Measurements from ENCODE around the gene GTSE1.

GTSE1 gene

GRCh38 chr22:46329616-46330015 is 32.9 kb downstream of the GTSE1 start:
- no peak for DNase-seq

GRCh38 chr22:46330426-46330825 is 33.8 kb downstream of the GTSE1 start:
- no peak for DNase-seq

- DNase-seq = no peak
Measured at GRCh38 chr22:46331496-46331895, 34.8 kb downstream of the GTSE1 start.

GRCh38 chr22:46335201-46336118 is 38.8 kb downstream of the GTSE1 start, which contains the start of gene TRMU:
TSS of gene TRMU (plus strand) at chr22:46335714. CDS start at chr22:46335765, 51 bp downstream.
- DNase-seq = peak; percentile 78 to 82

GRCh38 chr22:46336119-46337078 is 39.7 kb downstream of the GTSE1 start:
- peak; percentile 15 to 31 for DNase-seq

- no peak for DNase-seq
Measured at GRCh38 chr22:46337870-46338269, 41.2 kb downstream of the GTSE1 start.

GRCh38 chr22:46338636-46339035 is 42.0 kb downstream of the GTSE1 start:
- DNase-seq = no peak

GRCh38 chr22:46339956-46340355 is 43.3 kb downstream of the GTSE1 start:
- no peak for DNase-seq

GRCh38 chr22:46340676-46341075 is 44.0 kb downstream of the GTSE1 start:
- DNase-seq = no peak

- DNase-seq = no peak
Measured at GRCh38 chr22:46346680-46347405, 50.2 kb downstream of the GTSE1 start.

- DNase-seq = no peak
Measured at GRCh38 chr22:46347646-46348045, 51.0 kb downstream of the GTSE1 start.

- no peak for DNase-seq
Measured at GRCh38 chr22:46348099-46348695, 51.5 kb downstream of the GTSE1 start.

- DNase-seq = no peak
Measured at GRCh38 chr22:46349238-46349637, 52.6 kb downstream of the GTSE1 start.

GRCh38 chr22:46349681-46350080 is 53.0 kb downstream of the GTSE1 start:
- DNase-seq = no peak

GRCh38 chr22:46350121-46350520 is 53.5 kb downstream of the GTSE1 start:
- no peak for DNase-seq

- DNase-seq = no peak
Measured at GRCh38 chr22:46350646-46351045, 54.0 kb downstream of the GTSE1 start.

GRCh38 chr22:46351131-46351735 is 54.6 kb downstream of the GTSE1 start:
- DNase-seq = no peak

GRCh38 chr22:46351767-46352166 is 55.1 kb downstream of the GTSE1 start:
- DNase-seq = no peak

GRCh38 chr22:46352276-46352675 is 55.6 kb downstream of the GTSE1 start:
- no peak for DNase-seq

- DNase-seq = no peak
Measured at GRCh38 chr22:46352691-46353386, 56.2 kb downstream of the GTSE1 start.

- no peak for DNase-seq
Measured at GRCh38 chr22:46353483-46354105, 56.9 kb downstream of the GTSE1 start.
